AG04450 (cell line): Measurements from ENCODE around the gene LRRC38. TPM values are rescaled to one million over a fixed set of nuclear protein-coding genes. Genes with fewer than 3 reads are reported as not detected.

Experiments used
- CTCF ChIA-PET: fragments of 300-600, 350-600 bp; formaldehyde crosslinking; extraction: SDS; loops from one replicate; lab custom pipeline; 2022; ENCODE audit warnings: antibody characterized with exemption, inconsistent platforms; lab: Charles Lee
- POLR2A ChIA-PET: fragments of 350-600 bp; formaldehyde crosslinking; extraction: SDS; loops from one replicate; lab custom pipeline; 2021; ENCODE audit warnings: antibody characterized with exemption, inconsistent platforms; lab: Yijun Ruan, JAX
- DNase-seq: peaks from one replicate; pipeline ENCODE4 v3.0.0-alpha.2; 2011; ENCODE audit warnings: low read depth, low spot score
- H3K27ac ChIP-seq: one replicate; pipeline ENCODE4 v1.5.1; 2012; ENCODE audit warnings: low read depth, low read length, control low read depth
- H3K27me3 ChIP-seq: one replicate; pipeline ENCODE4 v1.6.0; 2012; ENCODE audit warnings: low read length; ENCODE audit not compliant: control insufficient read depth, insufficient read depth
- H3K4me3 ChIP-seq: 2 replicates; pipeline ENCODE4 v1.5.1; 2011; ENCODE audit warnings: mild to moderate bottlenecking, low read depth, low read length, control low read depth
- H3K9me3 ChIP-seq: 2 replicates; pipeline ENCODE4 v1.5.1; 2012; ENCODE audit warnings: low read length; ENCODE audit not compliant: control insufficient read depth, insufficient read depth
- polyA plus RNA-seq: library from polyadenylated mRNA; depleted of rRNA; stranded (reverse); fragments of >200 nt; gene quantifications from 2 replicates; pipeline ENCODE4 v1.2.3, GENCODE V29; 2011
- TF ChIP-seq, protein P1 (sequence below): IDR thresholded peaks from 2 replicates; pipeline ENCODE4 v1.5.1; 2011; ENCODE audit warnings: low read depth, low read length, control low read depth, inconsistent platforms

The LRRC38 gene
- polyA plus RNA-seq, 1 experiment = not detected

DNA sequence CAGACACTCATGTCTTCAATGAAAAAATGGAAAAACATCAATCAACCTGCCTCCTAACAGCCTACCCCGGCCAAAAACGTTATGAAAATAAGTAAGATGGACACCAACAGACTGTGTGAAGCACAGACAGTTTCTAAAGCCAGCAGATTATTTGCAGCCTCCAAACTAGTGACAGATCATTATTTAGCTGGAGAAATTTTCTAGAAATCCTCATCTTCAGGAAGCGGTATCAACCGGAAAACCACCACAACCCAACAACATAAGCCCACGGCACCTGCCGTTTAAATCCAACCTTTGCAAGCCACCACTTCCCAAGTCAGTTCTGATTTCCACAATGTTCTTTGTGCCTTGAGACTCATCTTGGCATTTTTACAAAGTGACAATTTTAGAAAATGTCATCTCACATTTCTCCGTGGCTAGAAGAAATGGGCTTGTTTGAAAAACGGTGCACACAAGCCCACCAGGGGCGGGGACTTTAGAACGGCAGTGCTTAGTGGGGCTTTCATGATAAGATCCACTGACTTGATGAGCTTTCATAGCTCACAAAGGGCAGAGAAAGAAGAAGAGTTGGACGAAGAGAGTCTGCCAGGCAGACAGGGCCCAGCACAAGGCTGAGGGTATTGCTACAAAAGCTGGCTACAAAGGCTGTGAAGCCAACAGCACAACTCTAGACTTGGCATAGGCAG, 34.5 kb downstream of the LRRC38 start:
- TF ChIP-seq, protein P1, sequence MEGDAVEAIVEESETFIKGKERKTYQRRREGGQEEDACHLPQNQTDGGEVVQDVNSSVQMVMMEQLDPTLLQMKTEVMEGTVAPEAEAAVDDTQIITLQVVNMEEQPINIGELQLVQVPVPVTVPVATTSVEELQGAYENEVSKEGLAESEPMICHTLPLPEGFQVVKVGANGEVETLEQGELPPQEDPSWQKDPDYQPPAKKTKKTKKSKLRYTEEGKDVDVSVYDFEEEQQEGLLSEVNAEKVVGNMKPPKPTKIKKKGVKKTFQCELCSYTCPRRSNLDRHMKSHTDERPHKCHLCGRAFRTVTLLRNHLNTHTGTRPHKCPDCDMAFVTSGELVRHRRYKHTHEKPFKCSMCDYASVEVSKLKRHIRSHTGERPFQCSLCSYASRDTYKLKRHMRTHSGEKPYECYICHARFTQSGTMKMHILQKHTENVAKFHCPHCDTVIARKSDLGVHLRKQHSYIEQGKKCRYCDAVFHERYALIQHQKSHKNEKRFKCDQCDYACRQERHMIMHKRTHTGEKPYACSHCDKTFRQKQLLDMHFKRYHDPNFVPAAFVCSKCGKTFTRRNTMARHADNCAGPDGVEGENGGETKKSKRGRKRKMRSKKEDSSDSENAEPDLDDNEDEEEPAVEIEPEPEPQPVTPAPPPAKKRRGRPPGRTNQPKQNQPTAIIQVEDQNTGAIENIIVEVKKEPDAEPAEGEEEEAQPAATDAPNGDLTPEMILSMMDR = no peak
- H3K27ac ChIP-seq = no peak overlapping the region
- H3K27me3 ChIP-seq = no peaks in the 10 kb centered on the region
- peaks cover 61% of the 10 kb centered on the region for H3K9me3 ChIP-seq
- DNase-seq = no peak
- no peak overlapping the region for H3K4me3 ChIP-seq
- ChIA-PET POLR2A (no interaction called here), CTCF (no interaction called here)

DNA sequence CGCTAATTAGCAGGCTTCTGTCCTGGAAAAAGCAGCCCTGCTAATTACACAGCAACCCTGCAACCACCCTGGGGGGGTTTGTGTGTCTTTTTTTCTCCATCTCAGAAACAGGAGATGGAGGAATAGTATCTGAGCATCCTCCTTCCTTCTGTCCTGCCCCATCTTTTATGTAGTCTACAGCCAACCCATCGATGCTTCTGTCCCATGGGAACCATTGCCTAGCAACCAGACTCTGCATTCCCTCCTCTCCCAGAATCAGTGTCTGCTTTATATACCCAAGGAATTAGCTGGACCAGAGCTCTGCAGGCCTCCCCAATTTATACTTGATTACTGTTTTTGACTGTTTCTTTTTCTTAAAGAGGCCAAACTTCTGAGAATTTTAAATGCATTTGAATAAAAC, 35.1 kb downstream of the LRRC38 start:
- no peak overlapping the region for H3K27ac ChIP-seq
- H3K27me3 ChIP-seq = no peaks in the 10 kb centered on the region
- no peak overlapping the region for H3K4me3 ChIP-seq
- TF ChIP-seq, protein P1 = no peak
- ChIA-PET CTCF (no interaction called here), POLR2A (no interaction called here)
- DNase-seq = no peak
- peaks cover 59% of the 10 kb centered on the region for H3K9me3 ChIP-seq

DNA sequence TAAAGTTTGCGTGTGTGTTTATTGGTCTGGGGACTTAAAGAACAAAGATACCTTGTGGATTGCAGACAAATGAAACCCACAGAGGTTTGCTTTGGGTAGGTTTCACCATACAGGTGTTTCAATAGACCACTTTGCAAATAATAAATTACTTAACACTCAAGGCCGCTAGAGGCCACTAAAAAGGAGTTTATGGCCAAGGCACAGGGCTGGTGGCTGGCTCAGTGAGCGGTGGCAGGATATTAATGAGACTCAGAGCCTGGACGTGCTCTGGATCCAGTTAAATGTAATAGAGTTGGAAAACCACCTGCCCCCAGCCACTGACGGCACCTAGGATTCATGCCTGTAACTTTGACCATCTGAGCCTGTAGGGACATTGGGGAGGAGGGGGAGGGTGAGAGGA, 44.5 kb downstream of the LRRC38 start:
- Histone ChIP-seq H3K27me3 (no peaks in the 10 kb centered on the region), H3K4me3 (no peak overlapping the region), H3K27ac (no peak overlapping the region), H3K9me3 (peaks cover 75% of the 10 kb centered on the region)
- TF ChIP-seq, protein P1 = no peak
- CTCF ChIA-PET = no interaction called here
- no peak for DNase-seq
- POLR2A ChIA-PET = no interaction called here

DNA sequence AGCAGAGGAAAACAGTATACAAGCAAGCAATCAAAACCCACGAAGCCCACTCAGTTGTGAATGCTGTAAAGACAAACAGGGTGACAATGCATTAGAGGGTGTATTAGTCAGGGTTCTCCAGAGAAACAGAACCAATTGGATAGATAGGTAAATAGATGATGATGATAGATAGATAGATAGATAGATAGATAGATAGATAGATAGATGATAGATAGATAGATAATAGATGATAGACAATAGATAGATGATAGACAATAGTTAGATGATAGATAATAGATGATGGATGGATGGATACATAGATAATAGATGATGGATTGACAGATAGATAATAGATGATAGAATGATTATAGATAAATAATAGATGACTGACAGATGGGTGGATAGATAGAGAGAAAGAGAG, 48.3 kb downstream of the LRRC38 start:
- Histone ChIP-seq H3K4me3 (no peak overlapping the region), H3K9me3 (peaks cover 80% of the 10 kb centered on the region), H3K27me3 (no peaks in the 10 kb centered on the region), H3K27ac (no peak overlapping the region)
- DNase-seq = no peak
- TF ChIP-seq, protein P1 = no peak
- ChIA-PET POLR2A (no interaction called here), CTCF (no interaction called here)

DNA sequence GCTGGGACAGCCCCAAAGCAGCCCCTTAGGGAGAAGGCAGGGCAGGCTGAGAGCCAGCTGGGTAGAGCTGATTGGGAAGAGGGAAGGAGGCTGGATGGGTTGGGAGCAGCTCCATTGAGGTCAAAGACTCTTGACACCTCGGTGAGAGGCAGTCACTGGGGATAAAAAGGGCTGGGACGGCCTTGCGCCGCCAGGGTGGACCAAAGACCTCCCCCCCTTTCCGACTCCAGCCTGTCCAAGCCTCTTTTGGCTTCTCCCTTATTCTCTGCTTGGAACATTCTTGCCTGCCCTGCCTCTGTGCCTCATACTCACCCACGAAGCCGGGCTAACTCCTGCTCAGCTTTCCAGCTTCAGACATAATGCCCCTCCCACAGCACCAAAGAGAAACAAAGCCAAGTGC, 51.1 kb downstream of the LRRC38 start:
- Histone ChIP-seq H3K27me3 (no peaks in the 10 kb centered on the region), H3K4me3 (no peak overlapping the region), H3K27ac (no peak overlapping the region), H3K9me3 (peaks cover 78% of the 10 kb centered on the region)
- DNase-seq = no peak
- TF ChIP-seq, protein P1 = no peak
- POLR2A ChIA-PET = no interaction called here
- CTCF ChIA-PET = no interaction called here
